DND-41 (cell line): Measurements from ENCODE around the gene TLE1.

Experiments
- ATAC-seq: fragments of 200-7000 bp; cut with Tn5 transposase; 3 replicates; pipeline ENCODE4 v1.9.1; 2021; ENCODE audit warnings: low read depth; ENCODE audit not compliant: insufficient read depth
- DNase-seq: peaks from one replicate; pipeline ENCODE4 v3.0.0-alpha.2; 2020
- H2AFZ ChIP-seq: 2 replicates; pipeline ENCODE4 v1.6.0; 2012; ENCODE audit warnings: low read depth, low read length
- H3K27ac ChIP-seq: 2 replicates; pipeline ENCODE4 v1.5.1; 2012; ENCODE audit warnings: low read length, inconsistent platforms
- H3K27me3 ChIP-seq: fragments of 200-600 bp; sonication (generic); 2 replicates; pipeline ENCODE4 v1.6.0; 2012; ENCODE audit warnings: low read length, mild to moderate bottlenecking, inconsistent platforms; ENCODE audit not compliant: insufficient read depth, poor library complexity
- H3K36me3 ChIP-seq: 2 replicates; pipeline ENCODE4 v1.5.1; 2012; ENCODE audit warnings: low read length, inconsistent platforms; ENCODE audit not compliant: insufficient read depth
- H3K4me1 ChIP-seq: 2 replicates; pipeline ENCODE4 v1.5.1; 2012; ENCODE audit warnings: mild to moderate bottlenecking, low read length; ENCODE audit not compliant: insufficient read depth
- H3K4me2 ChIP-seq: 2 replicates; pipeline ENCODE4 v1.6.0; 2012; ENCODE audit warnings: mild to moderate bottlenecking, moderate library complexity, low read length, inconsistent platforms; ENCODE audit not compliant: insufficient read depth
- H3K4me3 ChIP-seq, 2 experiments: fragments of 200-600 bp in 1 of 2; shearing (Covaris generic) in 1 of 2; 2 replicates each; pipeline ENCODE4 v1.5.1; 2012 to 2016; ENCODE audit warnings: inconsistent platforms in 2 of 2, low read length in 2 of 2, mild to moderate bottlenecking in 2 of 2, low read depth in 1 of 2, moderate library complexity in 1 of 2
- H3K79me2 ChIP-seq: 2 replicates; pipeline ENCODE4 v1.6.0; 2012; ENCODE audit warnings: low read length, inconsistent platforms; ENCODE audit not compliant: insufficient read depth
- H3K9ac ChIP-seq: 2 replicates; pipeline ENCODE4 v1.6.0; 2012; ENCODE audit warnings: low read depth, mild to moderate bottlenecking, inconsistent platforms, low read length, moderate library complexity
- H3K9me3 ChIP-seq: 2 replicates; pipeline ENCODE4 v1.5.1; 2012; ENCODE audit warnings: low read length, moderate library complexity, mild to moderate bottlenecking, inconsistent platforms; ENCODE audit not compliant: insufficient read depth, severe bottlenecking
- H4K20me1 ChIP-seq: 2 replicates; pipeline ENCODE4 v1.6.0; 2012; ENCODE audit warnings: low read length; ENCODE audit not compliant: insufficient read depth
- EZH2 ChIP-seq: IDR thresholded peaks from 3 replicates; pipeline ENCODE4 v1.6.1; 2012; ENCODE audit warnings: borderline replicate concordance, low read depth, mild to moderate bottlenecking, moderate library complexity, low read length, inconsistent platforms; ENCODE audit not compliant: severe bottlenecking
- TF ChIP-seq, protein P1 (sequence below): IDR thresholded peaks from 2 replicates; pipeline ENCODE4 v1.5.1; 2012; ENCODE audit warnings: borderline replicate concordance, low read length, moderate library complexity, mild to moderate bottlenecking; ENCODE audit not compliant: poor library complexity, severe bottlenecking; ENCODE audit errors: extremely low read depth

TLE1 gene

DNA sequence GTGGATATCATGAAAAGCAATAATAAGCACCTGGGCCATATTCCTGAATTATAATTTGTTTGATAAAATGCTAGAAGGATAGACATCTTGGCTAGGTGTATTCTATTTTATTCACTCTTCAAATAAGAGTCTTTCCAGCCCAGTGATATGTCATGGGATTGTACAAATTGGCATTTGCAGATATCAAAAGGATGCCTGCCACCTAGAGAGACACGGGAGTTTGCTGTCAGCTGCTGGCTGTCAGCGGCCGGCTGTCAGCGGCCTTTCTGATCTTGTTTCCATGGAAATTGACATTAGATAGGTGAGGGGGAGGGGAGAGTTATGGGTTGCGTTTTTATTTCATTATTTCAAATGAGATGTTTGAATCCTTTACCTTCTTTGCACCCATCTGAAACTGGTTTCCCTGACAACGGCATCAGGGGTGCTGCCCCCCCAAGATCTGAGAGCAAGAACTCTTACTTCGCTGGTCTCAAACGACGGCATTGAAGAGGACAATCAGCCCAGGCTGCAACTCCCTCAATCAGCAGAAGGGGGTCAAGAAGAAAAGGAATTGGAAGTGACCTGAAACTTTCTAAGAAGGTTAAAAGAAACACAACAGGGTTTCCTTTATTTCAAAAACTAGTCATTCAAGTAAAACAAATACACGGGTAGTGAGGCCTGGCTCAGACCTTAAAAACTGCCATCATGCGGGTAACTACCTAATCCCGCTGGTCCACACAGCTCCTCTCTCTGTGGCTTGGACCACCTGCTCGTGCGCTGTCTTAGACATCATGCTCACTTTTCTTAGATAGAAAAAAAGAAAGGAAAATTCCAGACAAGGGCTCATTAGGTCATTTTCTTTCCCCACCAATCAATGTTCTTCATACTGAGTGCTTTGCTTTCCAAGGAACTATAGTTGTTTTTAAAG is 115.7 kb downstream of the TLE1 start:
- Histone ChIP-seq H3K4me1 (no peaks in the 10 kb centered on the region), H3K27me3 (no peaks in the 10 kb centered on the region), H3K4me3 (no peak overlapping the region), H3K79me2 (no peaks in the 10 kb centered on the region), H3K9me3 (no peaks in the 10 kb centered on the region), H4K20me1 (no peaks in the 10 kb centered on the region), H3K36me3 (no peaks in the 10 kb centered on the region), H3K9ac (no peak overlapping the region), H2AFZ (no peak overlapping the region), H3K4me2 (no peak overlapping the region), H3K27ac (no peak overlapping the region)
- TF ChIP-seq, protein P1, sequence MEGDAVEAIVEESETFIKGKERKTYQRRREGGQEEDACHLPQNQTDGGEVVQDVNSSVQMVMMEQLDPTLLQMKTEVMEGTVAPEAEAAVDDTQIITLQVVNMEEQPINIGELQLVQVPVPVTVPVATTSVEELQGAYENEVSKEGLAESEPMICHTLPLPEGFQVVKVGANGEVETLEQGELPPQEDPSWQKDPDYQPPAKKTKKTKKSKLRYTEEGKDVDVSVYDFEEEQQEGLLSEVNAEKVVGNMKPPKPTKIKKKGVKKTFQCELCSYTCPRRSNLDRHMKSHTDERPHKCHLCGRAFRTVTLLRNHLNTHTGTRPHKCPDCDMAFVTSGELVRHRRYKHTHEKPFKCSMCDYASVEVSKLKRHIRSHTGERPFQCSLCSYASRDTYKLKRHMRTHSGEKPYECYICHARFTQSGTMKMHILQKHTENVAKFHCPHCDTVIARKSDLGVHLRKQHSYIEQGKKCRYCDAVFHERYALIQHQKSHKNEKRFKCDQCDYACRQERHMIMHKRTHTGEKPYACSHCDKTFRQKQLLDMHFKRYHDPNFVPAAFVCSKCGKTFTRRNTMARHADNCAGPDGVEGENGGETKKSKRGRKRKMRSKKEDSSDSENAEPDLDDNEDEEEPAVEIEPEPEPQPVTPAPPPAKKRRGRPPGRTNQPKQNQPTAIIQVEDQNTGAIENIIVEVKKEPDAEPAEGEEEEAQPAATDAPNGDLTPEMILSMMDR: no peak
- TF ChIP-seq EZH2: no peak
- no peak for ATAC-seq
- DNase-seq: no peak

DNA sequence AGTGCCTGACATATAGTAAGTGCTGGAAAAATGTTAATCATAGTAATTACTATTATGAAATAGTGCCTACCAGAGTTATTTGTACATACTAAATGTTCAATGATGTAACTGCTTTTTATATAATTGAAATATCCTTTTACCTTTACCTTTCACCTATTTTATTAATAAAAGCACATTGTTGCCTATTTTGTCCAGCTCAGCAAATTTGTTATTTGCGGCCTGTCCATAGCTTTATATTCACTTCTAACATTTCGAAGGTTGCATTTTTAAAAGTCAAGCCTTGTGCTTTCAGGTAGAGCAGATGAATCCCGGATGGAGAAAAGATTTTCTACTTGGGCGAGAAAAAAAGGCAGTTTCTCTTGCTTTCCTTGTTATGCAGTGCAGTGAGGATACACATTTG is 119.3 kb downstream of the TLE1 start:
- Histone ChIP-seq H3K27me3 (no peaks in the 10 kb centered on the region), H3K9ac (no peak overlapping the region), H3K4me2 (no peak overlapping the region), H2AFZ (no peak overlapping the region), H3K9me3 (no peaks in the 10 kb centered on the region), H3K79me2 (no peaks in the 10 kb centered on the region), H3K4me1 (no peaks in the 10 kb centered on the region), H3K27ac (no peak overlapping the region), H4K20me1 (no peaks in the 10 kb centered on the region), H3K4me3 (no peak overlapping the region), H3K36me3 (no peaks in the 10 kb centered on the region)
- ATAC-seq (no peak), DNase-seq (no peak)
- no peak for TF ChIP-seq EZH2
- TF ChIP-seq, protein P1: no peak

DNA sequence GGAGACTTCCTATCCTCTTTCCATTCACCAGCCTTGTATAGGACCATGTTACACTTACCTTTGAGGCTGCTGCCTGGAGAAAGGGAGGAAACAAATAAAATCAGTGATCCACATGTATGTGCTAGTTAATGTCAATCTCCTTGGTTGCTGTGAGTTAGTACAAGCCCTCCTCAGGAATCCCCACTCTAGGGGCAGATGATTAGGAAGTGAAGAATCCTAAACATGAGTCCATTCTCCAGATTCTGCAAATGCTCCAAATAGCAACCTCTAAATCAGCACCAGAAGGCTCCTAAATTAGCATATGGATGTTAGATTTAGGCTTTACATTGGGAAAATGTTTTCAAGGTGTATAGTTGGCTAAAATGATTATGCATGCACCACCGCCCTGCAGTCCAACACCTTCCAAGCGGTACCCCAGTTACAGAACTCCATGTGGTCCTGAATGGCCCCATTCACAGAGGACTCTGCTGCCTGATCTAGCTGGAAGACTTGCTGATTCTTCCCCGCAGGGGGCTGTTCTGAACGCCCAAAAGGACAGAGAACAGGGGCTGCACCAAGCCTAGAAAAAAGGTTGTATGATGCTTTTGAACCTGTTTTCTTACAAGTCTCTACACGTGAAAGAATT is 123.2 kb downstream of the TLE1 start:
- Histone ChIP-seq H3K36me3 (no peaks in the 10 kb centered on the region), H3K27me3 (no peaks in the 10 kb centered on the region), H3K4me2 (no peak overlapping the region), H3K9me3 (no peaks in the 10 kb centered on the region), H4K20me1 (no peaks in the 10 kb centered on the region), H3K79me2 (no peaks in the 10 kb centered on the region), H2AFZ (no peak overlapping the region), H3K27ac (no peak overlapping the region), H3K9ac (no peak overlapping the region), H3K4me1 (no peaks in the 10 kb centered on the region), H3K4me3 (no peak overlapping the region)
- TF ChIP-seq, protein P1: no peak
- no peak for TF ChIP-seq EZH2
- no peak for ATAC-seq
- DNase-seq: no peak
